ENCODE results near the gene PAGE4. TPM values are rescaled to one million over a fixed set of nuclear protein-coding genes. Genes with fewer than 3 reads are reported as not detected.

Gene PAGE4
- total RNA-seq, 1 experiment from 2014 or later, result not detected

DNA sequence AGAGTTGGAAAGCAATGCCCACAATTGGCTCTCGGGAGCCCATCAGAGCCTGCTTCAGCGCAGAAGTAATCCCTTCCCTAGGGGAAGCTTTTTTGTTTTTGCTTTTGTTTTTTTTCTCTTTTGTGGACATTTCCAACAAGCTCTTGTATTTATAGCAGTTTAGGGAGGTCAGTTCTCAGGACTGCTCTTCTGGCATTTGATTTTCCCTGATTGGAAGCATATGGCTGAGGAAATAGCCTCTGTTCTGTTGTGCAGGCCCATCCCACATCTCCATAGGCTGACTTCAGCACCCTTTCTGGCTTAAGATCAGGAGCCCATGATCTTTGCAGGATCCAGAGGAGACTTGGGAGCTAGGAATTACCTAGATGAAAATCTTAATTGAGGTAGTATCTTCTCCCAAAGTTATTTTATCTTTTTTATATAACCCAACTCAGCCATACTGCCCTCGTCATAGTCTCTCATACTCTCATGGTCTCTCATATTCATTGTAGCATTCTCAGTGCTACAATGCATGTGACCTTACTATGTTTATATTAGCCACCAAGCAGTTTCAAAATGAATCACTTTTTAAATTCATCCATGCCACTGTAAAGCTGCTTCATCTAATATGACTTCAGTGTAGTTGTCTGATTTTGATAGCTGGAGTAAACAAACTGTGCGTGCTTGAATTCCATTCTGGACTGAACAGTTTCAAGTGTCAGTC, 16.7 kb downstream of the PAGE4 start:
- Mint-ChIP-seq H3K36me3 (ENCODE audit: insufficient read depth, unreplicated experiment) (no peaks in the 10 kb centered on the region), H3K27ac (ENCODE audit: low read depth, unreplicated experiment) (no peak overlapping the region), H3K4me3 (ENCODE audit: unreplicated experiment) (no peak overlapping the region), H3K4me1 (ENCODE audit: insufficient read depth, unreplicated experiment) (no peaks in the 10 kb centered on the region), H3K27me3 (ENCODE audit: insufficient read depth, unreplicated experiment) (peaks cover 47% of the 10 kb centered on the region), H3K9me3 (ENCODE audit: unreplicated experiment) (no peaks in the 10 kb centered on the region)
- CTCF ChIA-PET, result no interaction called here
- no peak for TF ChIP-seq CTCF (IDR thresholded peaks at IDR 0.05; ENCODE audit: unreplicated experiment)
- BruUV-seq (replicated peaks), result no TSS peak
- POLR2A ChIA-PET, result no interaction called here
- no peak for DNase-seq (ENCODE audit: unreplicated experiment)
- intact Hi-C loops (cut with micrococcal nuclease), result no loop called here

GRCh38 chrX:49846522-49846921, 17.4 kb downstream of the PAGE4 start:
- CTCF ChIA-PET, result interaction anchor here (0.7 to 2.5 kb wide), 2 partner anchors 8 to 84 kb away, joined by 3 to 24 read pairs; no protein-coding TSS in a partner anchor
- intact Hi-C loops (cut with micrococcal nuclease), result no loop called here
- no peak overlapping the region for H3K27ac Mint-ChIP-seq (ENCODE audit: low read depth, unreplicated experiment)
- H3K27me3 Mint-ChIP-seq (ENCODE audit: insufficient read depth, unreplicated experiment), result peaks cover 52% of the 10 kb centered on the region
- no peak for TF ChIP-seq CTCF (IDR thresholded peaks at IDR 0.05; ENCODE audit: unreplicated experiment)
- no peaks in the 10 kb centered on the region for H3K36me3 Mint-ChIP-seq (ENCODE audit: insufficient read depth, unreplicated experiment)
- POLR2A ChIA-PET, result no interaction called here
- BruUV-seq (replicated peaks), result no TSS peak
- no peaks in the 10 kb centered on the region for H3K4me1 Mint-ChIP-seq (ENCODE audit: insufficient read depth, unreplicated experiment)
- H3K4me3 Mint-ChIP-seq (ENCODE audit: unreplicated experiment), result no peak overlapping the region
- no peaks in the 10 kb centered on the region for H3K9me3 Mint-ChIP-seq (ENCODE audit: unreplicated experiment)
- no peak for DNase-seq (ENCODE audit: unreplicated experiment)

- H3K27me3 Mint-ChIP-seq (ENCODE audit: insufficient read depth, unreplicated experiment), result peaks cover 51% of the 10 kb centered on the region
- no TSS peak for BruUV-seq (replicated peaks)
These were observed 19.2 kb downstream of the PAGE4 start for GRCh38 chrX:49848275-49848674.

DNA sequence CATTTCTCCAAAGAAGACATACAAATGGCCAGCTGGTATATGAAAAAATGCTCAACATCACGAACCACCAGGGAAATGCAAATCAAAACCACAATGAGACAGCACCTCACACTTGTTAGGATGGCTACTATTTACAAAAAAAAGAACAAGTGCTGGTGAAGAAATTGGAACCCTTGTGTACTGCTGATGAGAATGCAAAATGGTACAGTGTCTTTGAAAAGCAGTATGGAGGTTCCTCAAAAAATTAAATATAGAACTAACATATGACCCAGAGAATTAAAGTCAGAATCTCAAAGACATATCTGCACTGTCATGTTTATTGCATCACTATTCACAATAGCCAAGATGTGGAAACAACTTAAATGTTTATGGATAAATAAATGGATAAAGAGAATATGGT, 20.9 kb downstream of the PAGE4 start:
- intact Hi-C loops (cut with micrococcal nuclease), result no loop called here
- no peak for TF ChIP-seq CTCF (IDR thresholded peaks at IDR 0.05; ENCODE audit: unreplicated experiment)
- CTCF ChIA-PET, result interaction anchor here (1.2 kb wide), 1 partner anchor 11 kb away, joined by 5 read pairs; no protein-coding TSS in a partner anchor

More at GRCh38 chrX:49848275-49848674, 19.2 kb downstream of the PAGE4 start:
- Mint-ChIP-seq H3K9me3 (ENCODE audit: unreplicated experiment) (no peaks in the 10 kb centered on the region), H3K4me3 (ENCODE audit: unreplicated experiment) (no peak overlapping the region), H3K27ac (ENCODE audit: low read depth, unreplicated experiment) (no peak overlapping the region), H3K4me1 (ENCODE audit: insufficient read depth, unreplicated experiment) (no peaks in the 10 kb centered on the region), H3K36me3 (ENCODE audit: insufficient read depth, unreplicated experiment) (no peaks in the 10 kb centered on the region)
- ChIA-PET CTCF (interaction anchor here (0.7 to 2.5 kb wide), 5 partner anchors 9 to 125 kb away, joined by 3 to 24 read pairs (median 4); no protein-coding TSS in a partner anchor), POLR2A (interaction anchor here (1.7 kb wide), 1 partner anchor 10 kb away, joined by 4 read pairs; no protein-coding TSS in a partner anchor)
- DNase-seq (ENCODE audit: unreplicated experiment), result no peak
- TF ChIP-seq CTCF (IDR thresholded peaks at IDR 0.05; ENCODE audit: unreplicated experiment), result no peak
- intact Hi-C loops (cut with micrococcal nuclease), result no loop called here

More for the DNA sequence above, 20.9 kb downstream of the PAGE4 start:
- DNase-seq (ENCODE audit: unreplicated experiment), result no peak
- no peaks in the 10 kb centered on the region for H3K36me3 Mint-ChIP-seq (ENCODE audit: insufficient read depth, unreplicated experiment)
- H3K4me1 Mint-ChIP-seq (ENCODE audit: insufficient read depth, unreplicated experiment), result no peaks in the 10 kb centered on the region
- POLR2A ChIA-PET, result no interaction called here
- BruUV-seq (replicated peaks), result no TSS peak
- no peak overlapping the region for H3K27ac Mint-ChIP-seq (ENCODE audit: low read depth, unreplicated experiment)
- H3K9me3 Mint-ChIP-seq (ENCODE audit: unreplicated experiment), result no peaks in the 10 kb centered on the region
- peaks cover 63% of the 10 kb centered on the region for H3K27me3 Mint-ChIP-seq (ENCODE audit: insufficient read depth, unreplicated experiment)
- H3K4me3 Mint-ChIP-seq (ENCODE audit: unreplicated experiment), result no peak overlapping the region

Measured in MCF 10A (cell line).